NCI-H146 (cell line): ENCODE measurements around the gene PIGP.
"Not testable (repeated sequence)": the region's sequence is repeated elsewhere in the genome, so short reads cannot be mapped to it uniquely, and the experiment has no call there.

Experiments used
- DNase-seq: peaks from one replicate; lab custom pipeline; 2025; lab: John Stamatoyannopoulos, UW

Gene PIGP

DNA sequence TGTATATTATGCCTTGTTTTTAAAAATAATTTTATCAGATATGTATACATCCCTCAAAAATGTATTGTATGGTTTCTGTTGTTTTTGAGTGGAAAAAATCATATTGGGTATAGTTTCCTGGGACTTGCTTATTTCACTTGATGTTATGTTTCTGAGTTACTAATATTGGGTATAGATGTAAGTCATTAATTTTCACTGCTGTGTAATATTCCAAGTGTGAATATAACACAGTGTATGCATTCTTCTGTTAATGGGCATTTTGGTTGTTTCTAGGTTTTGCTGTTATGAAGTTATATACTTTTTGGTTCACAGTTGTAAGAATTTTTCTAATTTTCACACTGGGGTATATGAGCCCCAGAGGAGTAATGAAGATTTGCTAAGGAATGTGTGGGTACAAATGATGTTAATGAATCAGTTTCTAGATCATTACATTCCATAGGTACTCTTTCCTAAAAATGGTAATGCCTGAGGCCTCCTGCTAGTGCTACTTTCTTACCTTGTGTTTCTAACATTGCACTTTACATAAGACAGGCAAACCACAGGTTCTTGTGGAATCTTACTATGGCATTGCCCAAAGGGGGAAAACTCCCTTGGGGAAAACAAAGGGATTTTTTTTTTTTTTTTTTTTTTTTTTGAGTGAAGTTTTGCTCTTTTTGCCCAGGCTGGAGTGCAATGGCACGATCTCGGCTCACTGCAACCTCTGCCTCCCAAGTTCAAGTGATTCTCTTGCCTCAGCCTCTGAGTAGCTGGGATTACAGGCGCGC is 3.4 kb upstream of the PIGP start:
- DNase-seq = no peak

DNA sequence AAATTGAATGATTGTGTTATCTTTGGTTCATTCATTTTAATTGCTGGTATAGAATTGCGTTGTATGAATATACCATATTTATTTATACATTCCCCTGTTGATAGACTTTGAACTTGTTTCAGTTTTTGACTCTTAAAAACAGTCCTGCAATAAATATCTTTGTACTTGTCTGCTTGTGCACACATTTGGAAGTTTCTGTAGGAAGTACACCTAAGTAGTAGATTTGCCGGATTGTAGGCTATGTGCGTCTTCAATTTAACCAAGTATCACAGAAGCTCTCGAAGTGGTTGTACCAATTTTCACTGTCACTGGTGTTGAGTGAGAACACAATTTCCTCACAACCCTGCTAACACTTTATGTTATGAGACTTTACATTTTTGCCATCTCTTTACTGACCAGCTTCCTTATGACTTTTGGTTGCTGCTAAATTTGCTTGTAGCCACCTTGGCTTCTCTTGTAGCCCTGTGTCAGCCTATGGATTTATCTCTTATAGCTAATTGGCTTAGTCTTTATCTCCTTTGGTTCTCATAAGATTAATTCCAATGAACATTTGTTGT is 2.4 kb upstream of the PIGP start:
- no peak for DNase-seq

DNA sequence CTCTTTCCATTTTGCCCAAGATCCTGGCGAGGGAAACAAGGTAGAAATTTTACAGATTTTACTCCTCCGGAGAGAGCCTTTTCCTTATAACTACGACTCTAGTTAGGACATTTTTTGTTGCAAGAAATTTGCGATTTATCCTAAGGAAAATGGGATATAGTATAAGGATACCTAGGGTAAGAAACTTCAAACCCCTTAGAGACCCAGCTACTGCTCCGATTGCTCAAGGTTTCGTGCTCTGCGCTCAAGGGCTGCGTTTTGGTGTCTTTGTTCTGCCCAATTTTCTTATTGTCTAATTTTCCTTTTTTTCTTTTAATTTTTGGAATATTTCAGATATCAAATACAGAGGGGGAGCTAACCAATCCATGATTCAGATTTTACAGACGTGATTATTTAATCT is 1.7 kb upstream of the PIGP start:
- DNase-seq = no peak

DNA sequence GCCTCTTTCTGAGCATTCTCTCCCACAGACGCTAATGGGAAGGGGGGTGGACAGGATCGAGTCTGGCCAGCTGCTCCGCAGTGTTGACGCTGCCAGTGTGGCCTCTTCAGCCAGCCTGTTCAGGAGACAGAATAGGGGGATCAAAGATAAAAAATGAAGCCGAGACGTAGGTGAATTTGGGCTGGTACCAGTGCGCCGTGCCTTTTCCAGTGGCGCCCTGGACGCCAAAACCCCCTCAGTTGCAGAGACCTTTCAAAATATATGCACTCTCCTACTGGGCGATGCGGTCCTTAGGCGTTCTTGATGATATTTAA is 1.3 kb upstream of the PIGP start:
- peak; percentile 32 for DNase-seq

DNA sequence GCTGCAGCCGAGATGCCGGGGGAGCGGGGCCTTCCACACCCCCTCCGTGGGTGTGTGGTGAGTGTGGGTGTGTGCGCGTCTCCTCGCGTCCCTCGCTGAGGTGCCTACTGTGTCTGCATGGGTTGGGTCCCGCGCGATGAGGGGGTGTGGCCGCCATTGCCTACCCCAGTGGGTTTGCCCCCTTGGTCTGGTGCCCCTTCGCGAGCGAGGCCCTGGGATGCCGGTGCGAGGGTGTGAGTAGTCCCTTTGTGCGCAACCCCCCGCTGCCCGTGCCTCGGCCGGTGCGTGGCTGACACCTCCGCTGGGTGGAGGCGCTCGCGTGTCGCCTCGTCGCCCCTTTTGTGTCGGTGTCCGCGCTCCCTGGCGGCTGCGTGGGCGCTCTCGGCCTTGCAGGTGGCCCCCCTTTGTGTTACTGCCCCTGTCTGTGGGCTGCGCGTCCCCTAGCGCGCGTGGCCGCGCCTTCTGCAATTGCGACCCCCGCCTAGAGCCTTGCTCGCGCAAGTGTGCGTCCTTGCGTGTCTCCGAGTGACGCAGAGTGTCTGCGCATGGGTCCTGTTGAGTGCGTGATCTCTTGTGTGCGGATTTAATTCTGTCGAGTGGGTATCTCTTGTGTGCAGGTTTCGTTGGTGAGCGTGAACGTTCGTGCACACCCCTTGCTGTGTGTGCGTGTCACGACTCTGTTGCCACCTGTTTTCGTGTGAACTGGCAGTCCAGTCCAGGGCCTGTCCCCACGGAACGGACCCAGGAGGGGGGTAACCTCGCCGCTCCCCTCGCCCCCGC is 736 bp upstream of the PIGP start:
- DNase-seq = peak; percentile 42

DNA sequence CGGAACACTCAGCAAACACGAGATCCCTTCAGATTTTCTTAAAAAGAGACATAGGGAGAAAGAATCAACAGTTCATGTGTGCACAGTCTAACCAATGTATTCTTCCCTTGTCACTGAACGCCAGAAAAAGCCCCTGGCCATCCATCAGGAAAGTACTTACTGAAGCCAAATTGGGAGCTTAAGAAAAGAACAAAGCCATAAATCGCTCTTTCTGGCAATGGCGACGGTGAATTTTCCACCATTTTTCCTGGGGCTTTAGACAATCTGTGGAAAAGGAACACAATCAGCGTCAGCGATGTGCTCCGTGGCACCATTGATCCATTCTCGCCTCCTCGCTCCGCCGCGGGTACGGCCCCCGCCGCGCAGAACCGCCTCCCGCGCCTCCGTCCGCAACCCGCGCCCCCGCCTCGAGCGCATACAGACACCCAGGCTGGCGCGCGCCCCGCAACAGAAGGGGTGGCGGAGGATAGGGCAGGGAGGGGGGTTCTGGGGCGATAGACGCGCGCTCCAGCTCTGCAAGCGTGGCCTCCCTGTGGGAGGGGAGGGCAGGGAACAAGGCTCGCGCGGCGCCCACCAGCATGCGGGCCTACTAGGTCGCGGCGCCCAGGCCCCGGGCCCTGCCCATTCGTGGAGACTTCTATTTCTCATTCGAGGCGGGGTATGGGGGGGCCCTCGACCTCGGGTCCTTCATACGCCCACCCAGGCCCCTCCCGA is 440 bp downstream of the PIGP start:
- peak; percentile 85 for DNase-seq

DNA sequence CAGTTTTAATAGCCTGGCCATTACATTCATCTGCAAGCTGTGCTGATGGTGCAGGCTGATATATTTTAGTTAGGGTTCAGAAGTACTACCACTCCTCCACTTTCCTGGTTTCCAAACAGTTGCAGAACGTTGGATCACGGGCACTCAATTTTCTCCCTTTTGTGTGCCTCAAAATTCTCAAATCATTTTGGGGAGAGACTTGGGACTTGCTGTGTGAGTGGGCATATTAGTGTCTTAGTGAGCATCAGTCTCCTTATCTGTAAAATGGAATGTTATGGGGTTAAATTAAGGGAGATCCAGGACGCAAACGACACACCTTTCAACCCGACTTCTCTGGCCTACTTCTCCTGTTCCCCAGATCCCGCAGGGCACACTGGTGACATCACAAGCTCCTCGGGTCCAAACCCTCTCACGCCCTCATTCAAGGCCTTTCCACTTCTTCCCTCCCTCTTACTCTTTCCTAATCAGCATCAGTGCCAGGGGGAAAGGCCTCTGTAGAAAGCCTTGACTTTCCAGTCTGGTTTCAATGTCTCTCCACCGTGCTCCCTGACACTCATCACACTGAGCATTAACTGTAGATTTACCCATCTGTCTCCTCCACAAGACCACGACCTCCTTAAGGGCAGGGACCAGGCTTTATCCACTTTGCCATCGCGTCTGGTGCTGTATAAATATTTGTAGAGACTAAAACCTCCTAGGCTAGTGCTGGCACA is 1.2 kb downstream of the PIGP start:
- peak; percentile 48 for DNase-seq

DNA sequence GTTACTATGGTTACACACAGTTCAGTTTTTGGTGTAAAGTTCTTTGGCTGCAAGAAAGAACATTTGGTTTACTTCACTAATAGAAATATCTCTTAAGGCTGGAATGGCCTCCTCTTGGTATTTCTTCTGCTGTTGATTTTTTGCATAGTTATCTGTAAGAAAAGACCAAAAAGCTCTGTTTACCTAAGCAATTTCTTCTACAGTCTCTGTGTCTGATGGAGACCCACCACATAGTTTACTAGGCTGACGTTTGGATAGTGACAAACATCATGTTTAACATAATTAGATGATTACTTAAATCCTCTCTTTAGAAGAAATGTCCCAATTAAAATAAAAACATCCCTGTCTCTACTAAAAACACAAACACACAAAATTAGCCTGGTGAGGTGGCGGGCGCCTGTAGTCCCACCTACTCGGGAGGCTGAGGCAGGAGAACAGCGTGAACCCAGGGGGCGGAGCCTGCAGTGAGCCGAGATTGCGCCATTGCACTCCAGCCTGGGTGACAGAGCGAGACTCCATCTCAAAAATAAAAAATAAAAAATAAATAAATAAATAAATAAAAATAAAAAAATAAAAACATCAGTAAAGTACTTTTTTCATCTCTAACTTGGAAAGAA is 7.2 kb downstream of the PIGP start:
- DNase-seq = no peak

DNA sequence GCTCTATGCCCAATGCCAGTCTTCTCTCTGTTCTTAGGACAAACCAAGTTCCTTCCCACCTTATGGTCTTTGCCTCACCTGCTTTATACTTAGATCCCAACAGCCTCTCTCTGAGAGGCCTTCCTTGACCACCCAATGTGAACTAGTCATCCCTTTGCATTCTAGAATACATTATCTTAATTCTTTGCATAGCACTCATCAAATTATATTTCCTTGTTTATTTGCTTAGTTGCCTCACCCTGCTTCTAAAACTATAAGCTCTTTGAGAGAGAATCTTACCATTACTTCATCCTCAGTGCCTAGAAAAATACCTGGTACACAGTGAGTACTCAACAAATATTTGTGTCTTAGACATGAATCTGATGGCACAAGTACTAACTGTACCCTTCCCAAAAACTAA is 8.0 kb downstream of the PIGP start:
- DNase-seq = no peak

DNA sequence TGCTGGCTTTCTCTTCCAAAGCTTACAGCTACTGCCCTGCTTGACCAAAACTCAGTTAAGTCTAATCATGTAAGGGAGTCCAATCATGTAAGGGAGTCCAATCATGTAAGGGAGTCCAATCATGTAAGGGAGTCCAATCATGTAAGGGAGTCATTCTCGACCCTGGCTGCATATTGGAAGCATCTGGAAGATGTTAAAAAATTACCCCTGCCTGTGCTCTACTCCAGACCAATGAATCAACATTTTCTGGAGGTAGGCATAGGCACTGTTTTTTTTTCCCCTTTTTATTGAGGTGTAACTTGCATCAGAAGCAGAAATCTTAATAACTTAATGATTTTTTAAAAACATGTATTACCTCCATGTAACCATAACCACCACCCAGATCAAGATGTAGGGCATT is 9.4 kb downstream of the PIGP start:
- no peak for DNase-seq

DNA sequence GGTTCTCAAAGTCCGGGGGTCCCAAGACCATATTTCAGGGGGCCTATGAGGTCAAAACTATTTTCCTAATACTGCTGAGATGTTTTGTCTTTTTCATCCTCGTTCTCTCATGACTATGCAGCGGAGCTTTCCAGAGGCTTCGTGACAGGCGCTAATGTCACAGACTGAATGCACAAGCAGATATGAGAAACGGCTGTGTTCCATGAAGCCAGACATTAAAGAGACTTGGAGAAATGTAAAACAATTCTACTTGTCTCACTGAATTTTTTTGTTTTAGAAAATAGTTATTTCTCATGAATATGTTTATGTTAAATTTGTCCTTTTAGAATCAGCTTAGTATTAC is 10.3 kb downstream of the PIGP start:
- DNase-seq = no peak

DNA sequence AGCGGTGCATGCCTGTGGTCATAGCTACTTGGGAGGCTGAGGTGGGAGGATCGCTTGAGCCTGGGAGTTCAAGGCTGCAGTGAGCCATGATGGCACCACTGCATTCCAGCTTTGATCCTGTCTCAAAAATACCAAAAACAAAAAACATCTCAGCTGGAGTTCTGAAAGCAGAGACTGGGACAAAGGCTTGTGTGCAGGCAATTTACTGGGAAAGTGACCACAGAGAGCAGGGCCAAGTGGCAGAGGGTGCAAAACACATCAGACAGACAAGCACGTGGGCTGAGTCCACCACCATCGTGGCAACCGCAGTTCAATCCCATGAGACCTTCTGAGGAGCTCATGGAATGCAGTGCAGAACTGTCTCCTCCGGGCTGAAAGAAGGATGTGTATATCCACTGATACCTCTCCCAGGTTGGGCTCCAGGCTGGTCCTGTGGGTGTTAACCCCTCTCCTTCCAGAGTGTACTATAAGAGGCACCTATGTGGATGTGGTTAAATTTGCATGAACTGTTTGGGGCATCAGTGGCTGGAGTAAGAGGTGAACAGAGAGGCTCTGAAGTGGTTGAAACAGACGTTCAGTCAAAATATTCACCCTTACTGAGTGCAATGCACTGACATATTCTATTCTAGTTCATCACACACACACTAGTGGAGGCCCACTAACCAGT is 10.8 kb downstream of the PIGP start:
- DNase-seq = no peak

DNA sequence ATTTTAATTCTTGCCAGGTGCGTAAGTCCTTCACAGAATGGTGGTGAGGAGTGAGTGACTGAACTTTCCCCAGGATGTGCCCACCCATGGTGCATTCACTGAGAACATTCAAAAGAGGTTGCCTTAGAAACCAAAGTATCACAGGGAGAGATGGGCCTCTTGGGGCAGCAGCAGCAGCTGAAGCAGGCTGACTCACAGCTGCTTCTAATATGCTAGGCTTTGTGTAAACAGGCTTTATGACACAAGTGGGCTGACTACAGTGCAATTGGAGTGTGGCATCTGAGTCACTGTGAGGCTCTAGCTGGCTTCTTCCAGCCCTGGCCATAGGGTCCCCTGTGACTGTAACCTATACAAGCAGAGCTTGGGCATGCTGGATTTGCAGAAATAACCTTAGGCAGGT is 12.6 kb downstream of the PIGP start:
- peak; percentile 97 for DNase-seq

DNA sequence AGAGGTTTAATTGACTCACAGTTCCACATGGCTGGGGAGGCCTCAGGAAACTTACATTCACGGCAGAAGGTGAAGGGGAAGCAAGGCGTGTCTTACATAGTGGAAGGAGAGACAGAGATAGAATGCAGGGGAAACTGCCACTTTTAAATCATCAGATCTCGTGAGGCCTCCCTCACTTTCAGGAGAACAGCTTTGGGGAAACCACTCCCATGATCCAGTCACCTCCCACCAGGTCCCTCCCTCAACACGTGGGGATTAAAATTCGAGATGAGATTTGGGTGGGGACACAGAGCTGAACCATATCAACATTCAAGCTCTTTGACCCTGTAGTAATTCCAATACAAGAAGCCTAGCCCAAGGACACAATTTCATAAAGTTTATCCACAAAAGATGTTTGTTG is 13.7 kb downstream of the PIGP start:
- no peak for DNase-seq

DNA sequence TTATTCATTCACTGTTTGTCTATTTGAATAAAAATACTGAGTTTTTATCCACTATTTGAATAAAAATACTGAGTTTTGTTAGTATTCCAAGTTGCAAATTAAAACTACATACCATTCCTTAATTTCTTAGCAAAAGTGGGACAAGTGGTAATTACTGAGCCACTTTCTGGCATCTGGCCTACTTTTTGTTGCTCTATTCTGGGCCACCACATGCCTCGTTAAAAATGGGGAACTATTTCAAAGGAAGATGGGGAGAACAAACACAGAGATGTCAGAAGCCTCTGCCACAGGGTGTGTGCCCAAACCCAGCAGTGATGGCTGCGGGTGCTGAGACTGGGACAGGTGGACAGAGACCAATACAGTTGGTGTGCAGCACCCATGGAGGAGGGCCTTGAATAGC is 14.6 kb downstream of the PIGP start:
- peak; percentile 4 for DNase-seq

DNA sequence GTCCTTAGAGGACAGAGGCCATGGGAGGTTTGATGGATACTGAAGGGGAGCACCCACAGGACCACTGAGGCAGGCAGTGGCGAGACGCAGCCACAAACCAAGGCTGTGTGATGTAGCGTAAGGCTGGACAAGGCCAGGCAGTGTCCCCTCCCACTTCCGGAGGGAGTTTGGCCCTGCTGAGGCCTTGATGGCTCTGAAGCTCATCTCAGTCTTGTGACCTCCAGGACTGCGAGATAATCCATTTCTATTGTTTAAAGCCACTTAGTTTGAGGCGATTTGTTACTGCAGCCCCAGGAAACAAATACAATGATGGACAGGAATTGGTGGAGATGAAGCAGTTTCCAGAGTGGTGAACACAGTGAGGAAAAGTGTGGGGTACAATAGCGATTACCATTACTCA is 15.3 kb downstream of the PIGP start:
- DNase-seq = no peak

DNA sequence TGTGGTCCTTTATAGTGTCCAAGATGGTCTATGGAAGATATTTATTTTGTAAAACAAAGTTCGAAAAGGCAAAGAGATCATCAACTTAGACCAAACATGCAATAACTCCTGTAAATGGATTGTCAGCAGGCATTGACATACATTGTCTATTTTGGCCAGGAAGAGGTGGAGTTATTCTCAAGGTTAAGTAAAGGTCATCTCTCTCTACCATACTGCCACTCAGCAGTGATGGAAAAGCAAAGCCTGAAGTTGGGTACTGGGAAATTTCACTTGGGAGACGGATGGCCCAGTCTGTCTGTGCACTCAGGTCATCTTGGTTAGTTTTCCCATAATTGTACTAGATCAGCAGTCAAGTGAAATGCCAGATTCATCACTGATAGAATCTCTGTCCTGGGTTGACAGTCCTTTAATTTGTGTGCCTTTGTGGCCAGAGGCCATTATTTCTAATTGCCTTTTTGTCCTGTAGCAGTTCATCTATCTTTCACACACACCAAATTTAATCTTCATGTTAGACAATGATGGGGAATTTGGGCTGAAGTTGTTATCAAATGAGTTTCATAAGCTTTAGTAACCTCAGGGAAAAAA is 17.5 kb downstream of the PIGP start:
- DNase-seq = no peak

DNA sequence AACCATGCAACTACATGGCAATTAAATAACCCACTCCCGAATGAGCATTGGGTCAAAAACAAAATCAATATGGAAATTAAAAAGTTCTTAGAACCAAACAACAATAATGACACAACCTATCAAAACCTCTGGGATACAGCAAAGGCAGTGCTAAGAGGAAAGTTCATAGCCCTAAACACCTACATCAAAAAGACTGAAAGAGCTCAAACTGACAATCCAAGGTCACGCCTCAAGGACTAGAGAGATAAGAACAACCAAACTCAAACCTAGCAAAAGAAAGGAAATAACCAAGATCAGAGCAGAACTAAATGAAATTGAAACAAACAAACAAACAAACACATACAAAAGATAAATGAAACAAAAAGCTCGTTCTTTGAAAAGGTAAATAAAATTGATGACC is 23.1 kb downstream of the PIGP start:
- DNase-seq = not testable (repeated sequence)

DNA sequence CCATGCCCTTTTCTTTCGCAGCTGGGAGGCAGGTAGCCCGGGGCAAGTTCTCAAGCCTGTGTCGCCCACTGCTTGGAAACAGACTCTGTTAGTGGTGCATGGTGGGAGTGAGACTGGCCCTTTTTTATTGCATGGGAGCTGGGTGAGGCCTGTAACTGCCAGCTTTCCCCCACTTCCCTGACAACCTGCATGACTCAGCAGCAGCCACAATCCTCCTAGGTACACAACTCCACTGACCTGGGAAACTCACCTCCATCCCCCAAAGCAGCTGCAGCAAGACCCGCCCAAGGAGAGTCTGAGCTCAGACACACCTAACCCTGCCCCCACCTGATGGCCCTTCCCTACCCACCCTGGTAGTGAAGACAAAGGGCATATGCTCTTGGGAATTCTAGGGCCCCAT is 25.8 kb downstream of the PIGP start:
- DNase-seq = peak; percentile 18

DNA sequence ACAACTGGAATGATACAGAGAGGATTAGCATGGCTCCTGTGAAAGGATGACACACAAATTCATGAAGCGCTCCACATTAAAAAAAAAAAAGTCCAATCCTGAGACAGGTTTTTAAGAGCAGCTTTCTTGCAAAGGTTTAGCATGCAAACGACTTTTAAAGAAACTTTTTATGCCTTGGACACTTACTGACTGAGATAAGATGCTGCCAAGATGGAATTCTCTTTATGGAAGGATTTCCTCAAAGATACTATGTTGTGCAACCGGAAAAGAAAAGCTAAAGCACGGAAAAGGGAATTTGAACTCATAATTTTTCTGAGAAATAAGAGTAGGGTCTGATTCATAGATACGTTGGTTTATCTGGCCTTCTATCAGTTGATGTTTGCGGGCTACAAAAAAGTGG is 27.3 kb downstream of the PIGP start:
- no peak for DNase-seq

DNA sequence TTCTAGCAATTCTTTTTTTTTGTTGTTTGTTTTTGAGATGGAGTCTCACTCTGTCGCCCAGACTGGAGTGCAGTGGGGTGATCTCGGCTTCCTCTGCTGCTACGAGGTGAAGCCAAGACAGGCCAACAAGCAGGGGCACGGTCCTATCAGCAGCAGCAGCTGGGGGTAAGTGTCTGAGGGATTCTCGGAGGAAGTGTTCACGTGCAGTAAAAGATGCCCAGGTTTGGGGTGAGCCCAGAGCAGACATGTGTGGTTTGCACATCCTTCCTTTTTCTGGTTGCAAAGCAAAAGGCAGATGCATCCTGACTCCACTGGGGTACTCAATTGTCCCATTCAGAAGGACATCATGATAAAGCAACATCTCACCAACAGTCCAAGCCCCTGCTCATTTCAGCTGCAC is 27.7 kb downstream of the PIGP start:
- DNase-seq = no peak
